GM11168 (cell line): Measurements from ENCODE around the gene HOXD9.

Experiments
- in situ Hi-C: fragments of 300-500 bp; cut with MboI; formaldehyde crosslinking; loops from one replicate; pipeline ENCODE4 v1.12.0; 2022; ENCODE audit warnings: low sequenced_read_pairs; ENCODE audit not compliant: unreplicated experiment

The HOXD9 gene

DNA sequence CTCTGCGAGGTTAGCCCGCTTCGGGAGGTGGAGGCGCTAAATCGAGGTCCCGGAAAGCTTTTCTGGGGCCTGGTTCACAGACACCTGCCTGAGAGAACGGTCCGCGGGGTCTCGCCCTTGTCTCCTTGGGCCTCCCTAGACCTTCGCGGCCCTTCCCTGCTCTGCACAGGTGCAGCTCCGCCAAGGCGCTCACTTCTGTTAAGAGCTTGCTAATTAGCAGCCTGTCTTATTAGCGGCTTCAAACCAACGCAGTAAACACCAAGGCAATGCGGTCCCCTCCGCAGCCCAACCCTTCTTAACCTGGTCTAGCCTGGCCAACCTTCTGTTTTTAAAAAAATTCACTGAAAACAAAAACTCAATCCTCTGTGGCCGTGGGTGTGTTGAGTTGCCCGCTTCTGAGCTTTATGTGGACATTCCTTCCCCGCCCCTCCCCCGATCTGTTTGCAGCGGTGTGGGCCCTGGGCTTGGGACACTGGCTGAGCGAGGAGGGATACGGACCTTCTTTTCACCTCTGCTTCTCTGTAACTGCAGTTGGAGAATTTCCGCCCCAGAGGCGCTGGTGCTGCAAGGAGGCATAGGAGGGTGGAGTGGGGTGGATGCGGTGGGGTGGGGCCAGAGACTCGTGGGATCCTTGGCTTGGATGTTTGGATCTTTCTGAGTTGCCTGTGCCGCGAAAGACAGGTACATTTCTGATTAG, 25.4 kb downstream of the HOXD9 start:
- in situ Hi-C loops: loop anchor here (25.0 kb wide), 2 partner anchors 414 to 664 kb away; no protein-coding TSS in a partner anchor

DNA sequence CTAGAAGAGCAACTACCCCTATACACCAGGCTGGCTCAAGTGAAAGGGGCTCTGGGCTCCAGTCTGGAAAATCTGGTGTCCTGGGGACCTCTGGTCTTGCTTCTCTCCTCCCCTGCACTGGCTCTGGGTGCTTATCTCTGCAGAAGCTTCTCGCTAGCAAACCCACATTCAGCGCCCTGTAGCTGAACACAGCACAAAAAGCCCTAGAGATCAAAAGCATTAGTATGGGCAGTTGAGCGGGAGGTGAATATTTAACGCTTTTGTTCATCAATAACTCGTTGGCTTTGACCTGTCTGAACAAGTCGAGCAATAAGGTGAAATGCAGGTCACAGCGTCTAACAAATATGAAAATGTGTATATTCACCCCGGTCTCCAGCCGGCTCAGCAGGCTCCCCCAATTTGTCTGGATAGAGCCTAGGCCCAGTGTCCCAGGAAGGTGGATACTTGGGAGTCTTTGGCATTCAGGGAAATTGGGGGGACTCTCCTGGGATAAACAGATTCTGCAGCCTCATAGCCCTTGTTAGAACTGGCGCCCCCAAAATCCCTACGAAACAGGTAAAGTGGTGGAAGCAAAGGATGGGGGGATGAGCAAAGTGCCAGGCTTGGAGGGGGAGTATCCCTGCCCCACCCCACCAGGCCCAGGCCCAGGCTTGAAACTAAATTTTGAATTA, 26.4 kb downstream of the HOXD9 start:
- in situ Hi-C loops: loop anchor here (25.0 kb wide), 2 partner anchors 413 to 663 kb away; no protein-coding TSS in a partner anchor

DNA sequence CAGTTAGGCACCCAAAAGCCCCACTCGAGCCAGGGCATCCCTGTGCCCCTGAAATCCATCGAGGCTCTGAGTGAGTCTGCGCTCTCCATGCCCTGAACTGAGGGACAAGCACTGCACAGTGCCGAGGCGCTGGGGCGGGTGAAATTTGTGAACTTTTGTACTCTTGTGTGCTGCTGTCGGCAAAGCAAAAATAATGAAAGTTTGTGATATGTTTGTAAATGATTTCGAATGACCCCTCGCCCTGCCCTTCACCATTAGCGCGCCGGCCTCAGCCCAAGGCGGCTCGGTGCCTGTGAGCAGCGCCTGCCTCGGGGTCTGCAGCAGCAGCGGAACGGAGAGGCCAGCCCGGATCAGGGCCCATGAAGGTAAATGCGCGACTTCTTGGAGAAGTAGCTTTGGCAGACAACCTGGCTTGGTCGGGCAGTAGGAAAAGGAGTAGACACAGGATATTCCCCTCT, 27.0 kb downstream of the HOXD9 start:
- in situ Hi-C loops: loop anchor here (25.0 kb wide), 2 partner anchors 413 to 663 kb away; no protein-coding TSS in a partner anchor

DNA sequence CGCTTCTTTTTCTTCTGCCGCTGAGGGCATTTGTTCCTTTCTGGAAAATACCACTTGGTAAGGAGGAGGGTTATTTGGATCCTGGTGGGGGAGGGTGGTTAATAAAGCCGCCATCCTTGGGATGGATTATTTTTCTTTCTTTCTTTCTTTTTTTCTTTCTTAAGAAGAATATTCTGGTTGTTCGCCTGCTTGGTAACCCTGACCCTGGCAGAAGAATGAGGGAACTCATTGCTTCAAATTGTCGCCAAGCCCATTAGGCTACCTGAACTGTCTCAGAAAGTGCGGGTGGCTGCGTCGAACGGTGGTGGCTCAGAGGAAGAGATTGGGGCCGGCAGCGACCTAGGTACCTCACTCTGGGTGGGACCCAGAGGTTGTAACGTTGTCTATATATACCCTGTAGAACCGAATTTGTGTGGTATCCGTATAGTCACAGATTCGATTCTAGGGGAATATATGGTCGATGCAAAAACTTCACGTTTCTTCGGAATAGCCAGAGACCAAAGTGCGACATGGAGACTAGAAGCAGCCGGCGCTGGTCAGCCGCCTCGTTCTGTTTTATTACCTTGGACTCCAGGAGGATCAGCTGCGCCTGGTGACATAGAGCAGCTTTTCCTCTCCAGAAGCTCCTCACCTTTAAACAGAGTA, 27.5 kb downstream of the HOXD9 start:
- in situ Hi-C loops: loop anchor here (25.0 kb wide), 2 partner anchors 412 to 662 kb away; no protein-coding TSS in a partner anchor

DNA sequence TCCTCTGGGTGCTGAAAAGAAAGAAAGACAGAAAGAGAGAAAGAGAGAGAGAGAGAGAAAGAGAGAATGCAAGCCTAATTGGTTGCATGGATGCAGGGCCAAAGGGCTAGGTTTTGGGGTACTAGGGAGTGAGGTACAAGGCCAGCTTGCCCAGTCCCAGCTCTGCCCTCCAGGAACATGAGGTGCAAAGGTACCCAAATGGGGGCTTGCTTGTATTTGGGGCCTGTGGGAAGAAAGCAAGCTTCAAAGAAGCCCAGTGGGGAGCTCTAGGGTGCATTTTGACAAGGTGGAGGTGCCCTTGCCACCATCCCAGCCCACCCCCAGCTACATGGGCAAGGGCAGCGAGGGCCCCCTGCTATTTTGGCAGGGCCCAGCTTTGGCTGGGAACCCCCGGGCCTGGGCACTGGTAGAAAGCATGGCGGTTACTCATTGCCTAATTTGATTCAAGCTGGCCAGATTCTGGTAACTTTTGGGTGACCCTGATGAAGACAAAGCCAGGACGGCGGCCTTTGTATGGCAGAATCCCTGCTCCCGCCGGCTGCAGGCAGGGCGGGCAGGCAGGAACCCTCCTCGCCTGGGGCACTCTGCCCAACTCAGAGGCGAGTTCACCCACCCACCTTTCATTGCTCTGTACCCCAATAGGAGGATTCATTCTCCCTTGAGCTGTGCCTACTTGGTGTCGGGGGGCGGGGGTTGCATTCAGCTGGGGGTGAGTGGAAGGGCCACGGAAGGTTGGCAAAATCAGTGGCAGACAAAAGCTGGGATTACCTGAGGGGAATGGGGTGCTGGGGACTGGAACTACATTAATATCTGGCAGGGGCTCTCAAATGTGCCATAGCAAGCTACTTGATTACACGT, 28.3 kb downstream of the HOXD9 start:
- in situ Hi-C loops: no loop called here

DNA sequence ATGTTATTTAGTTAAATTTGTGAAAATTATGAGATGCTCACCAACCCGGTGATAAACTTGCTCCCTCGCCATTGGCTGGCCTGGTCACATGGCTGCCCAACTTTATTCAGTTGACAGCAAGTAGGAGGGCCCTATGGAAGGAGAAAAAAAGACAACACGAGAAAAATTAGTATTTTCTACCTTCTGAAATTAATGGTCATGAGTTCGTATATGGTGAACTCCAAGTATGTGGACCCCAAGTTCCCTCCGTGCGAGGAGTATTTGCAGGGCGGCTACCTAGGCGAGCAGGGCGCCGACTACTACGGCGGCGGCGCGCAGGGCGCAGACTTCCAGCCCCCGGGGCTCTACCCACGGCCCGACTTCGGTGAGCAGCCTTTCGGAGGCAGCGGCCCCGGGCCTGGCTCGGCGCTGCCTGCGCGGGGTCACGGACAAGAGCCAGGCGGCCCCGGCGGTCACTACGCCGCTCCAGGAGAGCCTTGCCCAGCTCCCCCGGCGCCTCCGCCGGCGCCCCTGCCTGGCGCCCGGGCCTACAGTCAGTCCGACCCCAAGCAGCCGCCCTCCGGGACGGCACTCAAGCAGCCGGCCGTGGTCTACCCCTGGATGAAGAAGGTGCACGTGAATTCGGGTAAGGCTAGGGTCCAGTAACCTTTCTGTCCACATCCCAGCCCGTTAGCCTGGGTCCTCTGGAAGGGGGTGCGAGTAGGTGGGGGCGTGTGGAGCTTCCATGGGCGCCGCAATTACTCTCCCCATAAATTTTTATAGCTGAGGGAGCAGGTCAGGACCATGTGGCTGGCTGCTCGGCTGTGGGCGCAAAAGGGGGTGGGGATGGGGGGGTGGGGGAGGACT, 29.1 kb downstream of the HOXD9 start, which contains the start of gene HOXD4:
HOXD4 (plus strand) TSS at position 109 of the 846 bp plus-strand sequence; CDS start at position 193, 84 bp downstream.
- in situ Hi-C loops: no loop called here

DNA sequence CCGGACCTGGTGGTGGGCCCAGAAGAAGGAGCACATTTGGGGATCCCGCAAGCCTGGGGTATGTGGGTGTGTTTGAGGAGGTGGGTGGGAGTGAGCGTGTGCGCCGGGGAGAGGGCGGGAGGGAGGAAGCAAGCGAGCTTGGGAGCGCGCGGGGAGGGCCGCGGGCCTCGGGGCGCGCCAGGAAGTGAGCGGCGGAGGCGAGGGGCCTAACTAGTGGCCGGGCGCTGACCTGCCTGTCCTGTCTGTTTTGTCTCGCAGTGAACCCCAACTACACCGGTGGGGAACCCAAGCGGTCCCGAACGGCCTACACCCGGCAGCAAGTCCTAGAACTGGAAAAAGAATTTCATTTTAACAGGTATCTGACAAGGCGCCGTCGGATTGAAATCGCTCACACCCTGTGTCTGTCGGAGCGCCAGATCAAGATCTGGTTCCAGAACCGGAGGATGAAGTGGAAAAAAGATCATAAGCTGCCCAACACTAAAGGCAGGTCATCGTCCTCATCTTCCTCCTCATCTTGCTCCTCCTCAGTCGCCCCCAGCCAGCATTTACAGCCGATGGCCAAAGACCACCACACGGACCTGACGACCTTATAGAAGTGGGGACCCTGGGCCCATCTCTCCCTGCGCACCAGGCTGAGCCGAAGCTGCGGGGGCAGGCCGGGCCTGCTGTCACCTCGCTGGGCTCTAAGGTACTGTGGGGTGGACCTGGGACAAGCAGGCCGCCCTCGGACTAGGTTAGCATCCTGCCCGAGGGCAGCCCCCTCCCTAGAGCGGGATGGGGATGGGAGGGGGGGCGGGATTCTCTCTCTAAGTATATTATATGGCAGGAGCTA, 30.0 kb downstream of the HOXD9 start:
- in situ Hi-C loops: no loop called here

DNA sequence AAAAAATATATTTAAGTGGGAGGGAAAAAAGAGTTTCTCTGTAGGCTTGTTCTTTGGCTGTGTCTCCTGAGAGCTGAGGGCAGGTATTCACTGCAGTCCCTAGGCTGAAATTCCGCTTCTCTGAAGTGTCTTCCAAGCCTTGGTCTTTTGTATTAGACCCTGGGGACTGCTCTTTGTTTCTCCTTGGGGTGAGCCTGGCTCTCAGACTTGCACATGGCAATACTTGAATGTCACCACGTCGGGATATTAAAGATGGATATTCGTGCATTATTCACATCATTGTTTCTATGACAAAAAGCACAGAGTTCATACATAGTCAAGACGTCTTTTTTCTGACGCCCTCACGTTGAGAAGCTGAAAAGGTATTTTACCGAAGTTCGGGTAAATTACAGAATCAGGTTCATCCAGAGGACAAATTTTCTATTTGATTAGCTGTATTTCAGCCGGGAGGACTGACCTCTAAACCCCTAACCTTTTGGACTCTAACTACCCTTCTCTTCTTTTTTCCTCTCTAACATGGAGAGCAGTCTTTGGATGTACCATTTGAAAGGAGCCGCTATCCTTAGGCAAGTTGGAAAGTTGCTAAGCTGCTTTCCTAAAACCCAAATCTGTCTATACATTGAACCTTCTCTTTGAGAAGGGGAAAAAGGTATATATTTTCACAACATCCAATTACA, 32.2 kb downstream of the HOXD9 start:
- in situ Hi-C loops: no loop called here

DNA sequence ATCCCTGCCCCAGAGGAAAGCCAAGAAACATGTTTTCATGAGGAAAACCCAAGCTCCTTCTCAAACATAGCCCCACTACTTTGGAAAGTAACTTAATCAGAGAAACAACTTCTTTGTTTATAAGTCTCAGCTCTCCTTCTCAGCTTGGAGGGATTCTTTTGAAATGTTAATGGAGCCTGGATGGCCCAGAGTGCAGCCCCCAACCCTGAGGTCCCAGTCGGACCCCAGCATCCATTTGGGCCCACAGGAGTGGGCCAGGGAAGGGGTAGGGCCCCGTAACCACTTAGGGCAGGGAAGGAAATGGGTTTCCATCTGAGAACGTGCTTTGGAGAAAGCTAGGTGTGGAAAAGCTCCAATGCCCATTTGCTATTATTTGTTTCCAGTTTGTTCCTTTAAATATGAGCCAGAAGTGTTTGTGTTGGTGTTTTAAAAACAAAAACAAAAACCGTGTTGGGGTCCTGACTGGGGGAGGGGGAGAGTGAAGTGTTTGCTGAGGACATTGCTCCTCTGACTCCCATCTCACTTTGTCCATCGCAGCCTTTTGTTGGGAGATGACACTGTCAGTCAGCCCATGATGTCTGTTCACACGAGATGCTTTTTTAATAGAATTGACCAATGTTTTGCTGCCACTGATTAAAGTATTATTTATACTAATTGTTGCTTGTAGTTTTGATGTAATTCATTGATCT, 33.0 kb downstream of the HOXD9 start:
- in situ Hi-C loops: no loop called here

DNA sequence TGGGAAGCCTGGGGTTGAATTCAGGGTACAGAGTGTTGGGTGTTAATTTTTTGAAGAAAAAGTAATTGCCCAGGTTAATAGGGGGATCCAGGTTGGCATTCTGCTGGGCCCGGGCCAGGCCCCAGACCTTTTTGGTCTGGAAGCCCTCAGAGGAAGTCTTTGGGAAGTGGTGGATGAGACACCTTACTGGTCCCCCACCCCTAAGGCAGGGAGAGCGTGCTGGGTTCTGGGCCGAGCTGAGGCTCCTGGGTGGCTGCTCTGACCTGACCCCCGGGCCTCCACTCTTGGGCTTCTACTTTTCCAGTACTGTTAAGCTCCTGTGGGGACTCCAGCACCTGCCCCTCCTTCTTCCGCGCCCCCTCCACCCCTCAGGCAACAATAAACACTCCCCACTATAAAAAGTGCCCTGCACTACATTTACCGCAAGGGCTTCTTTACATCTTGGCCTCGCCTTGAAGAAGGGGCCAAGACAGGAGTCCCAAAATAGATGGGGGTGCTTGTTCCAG, 33.8 kb downstream of the HOXD9 start:
- in situ Hi-C loops: no loop called here

DNA sequence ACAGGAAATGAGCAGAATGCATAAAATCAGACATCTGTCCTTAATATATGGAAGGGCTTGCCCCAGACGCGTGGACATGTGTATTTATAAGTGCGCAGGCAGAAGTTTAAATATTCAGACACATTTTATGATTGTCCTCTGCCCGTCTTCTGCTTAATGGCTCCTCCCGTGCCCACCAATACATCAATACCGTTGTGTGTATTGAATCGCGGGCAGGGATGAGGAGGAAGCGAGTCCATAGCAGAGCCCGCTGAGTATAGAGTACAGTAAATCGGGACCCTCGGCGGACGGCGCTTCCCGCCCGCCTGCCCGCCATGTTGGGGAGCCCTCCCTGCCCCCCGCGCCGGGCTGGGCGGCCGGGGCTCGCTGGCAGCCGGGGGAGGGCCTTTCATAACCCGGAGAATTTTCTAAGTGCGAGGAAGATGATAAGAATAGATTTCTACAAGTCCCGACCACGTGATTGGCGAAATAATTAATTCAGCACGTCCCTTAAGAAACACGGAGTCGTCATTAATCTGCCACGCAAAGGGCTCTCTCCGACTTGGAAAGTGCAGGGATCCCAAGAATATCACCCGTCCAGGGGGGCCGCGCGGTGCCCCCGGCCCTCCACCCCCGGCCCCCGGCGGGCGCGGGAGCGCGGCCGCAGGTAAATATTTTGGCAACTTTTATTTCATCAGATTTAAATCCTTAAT, 34.4 kb downstream of the HOXD9 start, which contains the start of gene HOXD3:
HOXD3 (plus strand) TSS at position 501 of the 692 bp plus-strand sequence. CDS start 11,808 bp downstream, outside the sequence.
- in situ Hi-C loops: no loop called here

DNA sequence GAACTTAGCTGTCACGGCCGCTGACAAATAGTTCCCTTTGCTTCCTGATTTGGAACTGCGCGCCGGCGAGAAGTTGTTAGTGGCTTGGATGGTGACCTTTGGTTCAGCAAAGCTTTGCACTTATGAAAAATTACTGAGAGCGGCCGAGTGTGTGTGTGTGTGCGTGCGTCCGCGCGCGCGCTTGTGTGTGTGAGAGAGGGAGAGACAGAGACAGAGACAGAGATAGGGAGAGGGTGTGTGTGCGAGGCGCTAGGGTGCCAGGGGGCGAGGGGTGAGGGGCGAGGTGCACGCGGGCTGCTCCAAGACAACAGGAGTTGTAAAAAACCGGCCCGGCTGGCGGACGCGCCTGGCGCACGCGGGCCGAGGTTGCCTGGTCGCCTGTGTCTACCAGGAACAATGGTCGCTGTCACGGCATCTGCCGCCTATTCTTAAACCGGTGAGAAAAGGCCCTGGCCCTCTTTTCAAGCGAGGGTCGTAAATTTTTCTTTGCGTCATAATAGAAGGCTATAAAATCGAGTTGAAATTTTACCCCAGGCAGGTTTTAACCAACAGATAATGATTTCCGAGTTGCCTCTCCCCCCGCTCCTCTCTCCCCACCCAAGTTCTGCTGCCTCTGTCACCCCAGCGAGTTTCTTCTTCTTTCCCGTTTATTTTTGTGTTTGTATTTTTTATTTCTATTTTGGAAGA, 35.1 kb downstream of the HOXD9 start:
- in situ Hi-C loops: no loop called here

DNA sequence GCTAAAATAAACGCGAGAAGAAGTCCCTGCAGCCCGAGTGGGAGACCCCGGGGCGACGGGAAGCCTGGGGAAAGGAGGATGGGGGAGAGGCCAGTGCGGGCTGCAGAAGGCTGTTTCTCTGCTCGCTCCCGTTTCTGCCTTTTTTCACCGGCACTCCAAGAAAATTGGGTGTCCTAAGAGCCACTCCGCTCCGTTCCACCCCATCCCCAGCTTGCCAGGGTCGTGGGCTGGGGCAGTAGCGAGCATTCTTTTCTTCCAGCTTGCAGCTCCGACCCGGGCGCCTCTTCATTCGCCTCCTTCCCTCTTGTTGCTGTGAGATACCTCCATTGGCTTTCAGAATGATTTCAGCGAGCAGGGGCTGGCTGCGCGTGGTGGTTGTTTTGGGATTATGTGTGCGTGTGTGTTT, 35.7 kb downstream of the HOXD9 start:
- in situ Hi-C loops: no loop called here

DNA sequence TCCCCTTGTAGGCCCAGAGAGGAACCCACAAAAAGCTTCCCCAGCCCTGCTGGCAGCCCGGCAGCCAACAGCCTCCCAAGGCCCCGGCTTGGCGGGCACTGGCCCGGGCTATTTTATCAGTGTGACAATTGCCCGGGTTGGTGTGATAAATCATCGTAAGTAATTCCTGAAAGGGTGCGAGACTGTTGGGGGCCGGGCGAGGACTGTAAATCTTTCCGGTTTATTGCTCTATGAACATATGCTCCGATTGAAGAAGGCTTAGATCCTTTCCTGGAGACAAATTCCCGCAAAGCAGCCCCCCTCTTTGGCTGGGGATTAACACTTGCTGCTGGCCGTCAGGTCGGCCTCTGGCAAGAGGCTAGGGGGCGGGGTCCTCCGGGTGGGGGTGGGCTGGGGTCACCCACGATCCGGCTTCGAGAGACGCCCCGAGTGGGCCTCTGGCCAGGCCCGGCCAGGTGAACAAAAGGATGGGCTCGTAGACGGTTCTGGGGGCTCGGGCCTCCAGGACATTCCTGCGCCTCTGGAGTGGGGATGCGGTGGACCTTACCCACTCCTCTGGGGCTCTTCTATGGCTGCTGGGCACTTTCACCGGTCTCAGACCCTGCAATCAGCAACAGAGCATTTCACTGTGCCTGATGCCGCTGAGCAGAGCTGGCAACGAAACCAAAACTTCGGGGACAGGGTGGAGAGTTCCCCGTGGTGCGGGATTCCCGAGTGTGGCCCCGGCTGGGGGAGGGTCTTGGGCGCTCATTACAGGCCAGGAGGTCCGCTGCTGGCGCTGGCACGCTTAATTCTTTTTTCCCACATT, 36.5 kb downstream of the HOXD9 start:
- in situ Hi-C loops: no loop called here

DNA sequence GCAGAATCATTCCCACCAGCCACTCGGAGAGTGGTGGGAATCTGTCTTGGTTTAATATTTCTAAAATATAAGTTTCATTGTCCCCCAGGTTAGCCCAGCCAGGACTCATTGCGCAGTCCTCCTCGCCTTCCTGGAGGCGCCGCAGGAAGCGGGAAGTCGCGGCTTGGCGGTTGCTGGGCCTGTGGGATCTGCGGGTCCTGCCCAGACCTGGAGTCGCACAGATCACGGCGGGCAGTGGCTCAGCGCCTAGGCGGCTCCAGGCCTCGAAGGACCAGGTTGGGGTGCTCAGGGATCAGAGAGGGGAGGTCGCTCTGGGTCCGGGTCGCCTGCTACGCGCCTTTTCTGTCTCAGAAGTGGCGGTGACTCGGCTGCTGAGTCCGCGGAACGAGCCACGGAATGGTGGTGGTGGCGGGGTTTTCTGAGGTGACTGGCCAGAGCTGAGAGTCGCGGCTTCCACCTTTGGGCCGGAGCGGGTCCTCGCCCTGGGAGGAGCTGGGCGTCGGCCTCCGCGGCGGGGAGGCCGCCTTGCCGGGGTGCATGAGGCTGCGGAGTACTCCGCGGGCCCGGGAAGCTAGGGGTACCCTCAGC, 37.2 kb downstream of the HOXD9 start:
- in situ Hi-C loops: no loop called here
